Brain pericyte (primary cell): ENCODE data around the gene MSANTD4.
A peak's percentile ranks its signal among the peaks of the same experiment; 100 is the strongest.
"Not testable (repeated sequence)": the region's sequence is repeated elsewhere in the genome, so short reads cannot be mapped to it uniquely, and the experiment has no call there.

ENCODE experiments used
- DNase-seq: peaks from one replicate; pipeline ENCODE4 v3.0.0-alpha.2; 2012; ENCODE audit warnings: low read depth, low spot score

The MSANTD4 gene

GRCh38 chr11:106021967-106022794 lies at the start of gene MSANTD4:
TSS of gene MSANTD4 (minus strand) at chr11:106022240. CDS start at chr11:106010917, 11,323 bp downstream.
- peak; percentile 98 for DNase-seq

DNA sequence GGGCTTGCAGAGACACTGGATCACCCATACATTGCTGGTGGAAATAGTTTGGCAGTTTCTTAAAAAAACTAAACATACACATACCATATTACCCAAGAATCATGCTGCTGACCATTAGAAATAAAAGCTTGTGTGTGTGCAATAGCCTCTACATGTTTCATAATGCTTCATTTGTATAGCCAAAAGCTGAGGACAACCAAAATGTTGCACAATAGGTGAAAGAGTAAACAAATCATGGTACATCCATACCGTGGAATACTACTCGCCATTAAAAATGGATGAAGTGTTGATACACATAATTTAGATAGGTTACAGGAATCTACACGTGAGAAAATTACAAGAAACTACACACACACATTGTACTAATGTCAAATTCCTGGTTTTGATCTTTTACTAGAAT lies 48.6 kb upstream of the MSANTD4 start:
- no peak for DNase-seq

GRCh38 chr11:106063009-106063408 lies 41.0 kb upstream of the MSANTD4 start:
- DNase-seq, result no peak

- DNase-seq, result no peak
These were observed 40.2 kb upstream of the MSANTD4 start for GRCh38 chr11:106061954-106062949.

DNA sequence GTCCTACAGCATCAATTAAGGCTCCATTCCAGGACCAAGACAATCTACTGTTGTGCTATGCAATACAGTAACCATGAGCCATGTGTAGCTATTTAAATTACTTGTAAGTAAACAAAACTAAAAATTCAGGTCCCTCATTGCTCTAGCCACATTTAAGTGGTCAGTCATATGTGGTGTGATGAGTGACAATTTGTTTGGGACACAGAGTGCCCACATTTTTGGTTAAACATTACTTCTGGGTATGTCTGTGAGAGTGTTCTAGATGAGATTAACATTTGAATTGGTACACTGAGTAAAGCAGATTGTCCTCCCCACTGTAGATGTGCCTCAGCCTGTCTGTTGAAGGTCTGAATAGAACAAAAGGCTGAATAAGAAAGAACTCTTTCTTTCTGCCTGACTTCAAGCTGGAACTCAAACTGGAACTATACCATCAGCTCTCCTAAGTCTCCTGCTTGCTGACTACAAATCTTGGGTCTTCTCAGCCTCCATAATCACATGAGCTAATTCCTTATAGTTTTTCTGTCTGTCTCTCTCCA lies 39.3 kb upstream of the MSANTD4 start:
- no peak for DNase-seq

DNA sequence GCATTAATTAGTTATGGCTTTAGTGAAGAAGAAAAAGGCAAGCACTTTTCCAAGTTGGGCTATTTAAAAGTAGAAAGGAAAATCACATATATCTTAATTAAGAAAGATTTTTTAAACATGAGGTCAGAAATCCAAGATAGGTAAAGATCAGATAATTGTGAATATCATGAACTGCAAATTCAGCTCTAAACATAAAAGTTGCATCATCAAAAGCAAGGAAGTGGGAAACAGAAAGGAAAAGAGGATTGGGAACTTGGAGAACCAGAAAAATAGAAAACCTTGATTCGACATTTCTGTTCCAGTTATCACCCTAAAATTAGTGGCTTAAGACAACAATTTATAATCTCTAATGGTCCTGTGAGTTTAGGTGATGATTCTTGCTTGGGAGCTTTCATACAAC lies 37.6 kb upstream of the MSANTD4 start:
- DNase-seq, result no peak

GRCh38 chr11:106058377-106058776 lies 36.3 kb upstream of the MSANTD4 start:
- DNase-seq, result not testable (repeated sequence)

- no peak for DNase-seq
These were observed 29.1 kb upstream of the MSANTD4 start for GRCh38 chr11:106051103-106051502.

DNA sequence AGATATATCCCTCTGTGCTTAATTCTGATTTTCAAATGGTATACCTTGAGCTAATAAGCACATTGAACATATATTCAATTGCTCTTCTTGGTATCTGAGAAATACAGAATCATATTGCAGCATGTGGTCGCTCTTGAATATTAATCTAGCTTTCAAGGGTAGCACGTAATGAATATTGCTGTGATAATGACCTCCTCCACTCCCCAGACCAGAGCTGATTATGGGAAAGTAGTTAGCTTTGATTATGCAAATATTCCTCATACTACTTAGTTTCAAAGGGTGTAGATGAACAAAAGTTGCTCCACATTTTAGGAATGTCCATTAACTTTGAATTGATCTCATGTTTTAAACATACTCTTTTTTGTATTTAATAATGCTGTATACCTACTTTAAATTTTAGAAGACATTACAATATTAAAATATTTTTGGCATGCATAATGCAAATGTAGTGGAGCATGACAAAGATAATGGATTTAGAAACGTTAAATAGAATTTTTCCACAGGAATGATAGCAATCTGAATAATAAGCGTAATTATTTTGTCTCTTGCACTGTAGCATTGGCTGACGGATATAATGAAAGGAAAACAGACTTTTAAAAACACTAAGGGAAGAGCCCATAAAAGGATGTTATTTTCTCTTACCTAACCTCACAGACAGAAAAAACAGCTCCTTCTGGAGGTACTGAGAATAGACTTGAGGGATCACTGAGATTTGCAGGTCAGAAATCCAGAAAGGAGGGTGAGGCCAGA lies 27.9 kb upstream of the MSANTD4 start:
- no peak for DNase-seq

DNA sequence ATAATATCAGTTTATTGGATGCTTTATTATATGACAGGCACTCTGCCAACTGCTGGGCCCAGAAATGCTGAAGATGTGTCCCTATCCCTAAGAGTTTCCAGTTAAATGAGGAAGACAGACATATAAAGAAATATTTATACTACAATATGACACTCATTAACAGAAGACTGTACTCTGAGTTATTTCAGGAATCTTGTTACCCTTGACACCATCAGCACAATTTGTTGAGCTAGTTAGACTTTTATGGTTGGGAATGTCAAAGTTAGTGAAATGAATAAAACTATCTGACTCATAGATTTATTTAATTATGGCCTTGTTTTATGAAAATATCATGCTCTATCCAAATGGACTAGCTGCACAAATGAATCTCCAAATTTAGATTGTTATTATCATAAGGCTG lies 25.6 kb upstream of the MSANTD4 start:
- DNase-seq, result no peak

DNA sequence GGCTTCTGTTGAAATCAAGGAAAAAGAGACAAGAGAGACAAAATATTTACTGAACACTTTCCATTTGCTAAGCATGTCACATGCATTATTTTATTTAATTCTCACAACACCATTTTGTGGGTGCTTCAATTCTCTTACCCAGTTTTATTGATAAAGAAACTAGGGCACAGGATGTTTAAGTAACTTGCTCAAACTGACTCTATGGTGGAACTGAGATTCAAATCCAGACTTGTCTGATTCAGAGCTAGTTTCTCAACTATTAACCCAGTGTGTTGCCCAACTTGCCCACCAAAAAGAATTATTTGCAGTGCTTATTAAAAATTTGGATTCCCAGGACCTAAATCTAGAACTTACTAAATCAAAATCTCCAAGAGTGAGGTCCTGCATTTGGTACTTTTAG lies 21.5 kb upstream of the MSANTD4 start:
- DNase-seq, result no peak

DNA sequence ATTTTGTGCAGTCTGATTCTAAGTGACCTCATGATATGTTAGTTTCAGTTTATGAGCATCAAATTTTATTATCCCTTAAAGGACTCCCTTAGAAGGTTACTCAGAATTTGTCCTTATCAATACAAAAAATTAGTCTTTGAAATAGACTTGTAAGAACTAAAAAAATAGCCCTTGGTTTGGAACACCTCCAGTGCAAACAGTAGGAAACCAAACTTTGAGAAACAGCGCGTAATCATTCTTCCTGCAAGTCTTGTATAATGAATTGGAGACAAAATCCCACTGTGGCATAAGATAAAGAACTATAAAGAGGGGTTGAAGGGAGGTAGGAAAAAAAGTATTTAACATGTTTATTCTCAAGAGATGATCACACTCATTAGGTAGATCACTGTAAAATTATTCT lies 10.8 kb upstream of the MSANTD4 start:
- no peak for DNase-seq

DNA sequence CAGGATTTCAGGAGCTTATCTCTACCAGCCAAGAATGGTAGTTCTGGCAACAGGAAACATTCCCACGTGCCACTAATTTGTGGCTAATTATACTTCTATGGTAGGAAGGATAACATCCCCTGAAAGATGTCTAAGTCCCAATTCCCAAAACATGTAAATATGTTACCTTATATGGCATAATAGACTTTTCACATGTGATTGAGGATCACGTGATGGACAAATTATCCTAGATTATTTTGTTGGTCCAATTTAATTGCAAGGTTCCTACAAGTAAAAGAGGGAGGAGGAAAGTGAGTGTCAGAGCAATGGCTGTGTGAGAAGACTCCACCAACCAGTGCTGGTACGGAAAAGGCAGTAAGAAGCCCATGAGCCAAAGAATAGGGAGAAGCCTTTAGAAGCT lies 9.9 kb upstream of the MSANTD4 start:
- no peak for DNase-seq

- no peak for DNase-seq
These were observed 9.3 kb upstream of the MSANTD4 start for GRCh38 chr11:106031202-106031810.

DNA sequence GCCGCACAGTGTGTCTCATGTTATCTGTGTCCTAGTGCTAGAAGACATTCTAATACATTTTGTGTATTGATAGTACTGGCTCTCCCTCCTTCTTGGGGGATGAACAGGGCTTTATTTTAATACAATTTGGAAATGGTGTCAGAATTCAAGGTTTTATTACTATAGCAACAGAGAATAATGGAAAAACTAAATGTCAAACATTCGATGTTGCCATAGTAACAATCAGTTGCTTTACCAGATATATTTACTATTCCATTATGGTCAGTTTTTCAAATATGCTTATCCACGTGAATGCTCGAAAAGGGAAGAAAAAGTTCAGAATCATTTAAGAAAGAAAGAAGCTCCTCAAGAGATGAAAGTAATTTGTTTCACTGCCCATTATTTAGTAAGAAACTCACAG lies 8.6 kb upstream of the MSANTD4 start:
- no peak for DNase-seq

DNA sequence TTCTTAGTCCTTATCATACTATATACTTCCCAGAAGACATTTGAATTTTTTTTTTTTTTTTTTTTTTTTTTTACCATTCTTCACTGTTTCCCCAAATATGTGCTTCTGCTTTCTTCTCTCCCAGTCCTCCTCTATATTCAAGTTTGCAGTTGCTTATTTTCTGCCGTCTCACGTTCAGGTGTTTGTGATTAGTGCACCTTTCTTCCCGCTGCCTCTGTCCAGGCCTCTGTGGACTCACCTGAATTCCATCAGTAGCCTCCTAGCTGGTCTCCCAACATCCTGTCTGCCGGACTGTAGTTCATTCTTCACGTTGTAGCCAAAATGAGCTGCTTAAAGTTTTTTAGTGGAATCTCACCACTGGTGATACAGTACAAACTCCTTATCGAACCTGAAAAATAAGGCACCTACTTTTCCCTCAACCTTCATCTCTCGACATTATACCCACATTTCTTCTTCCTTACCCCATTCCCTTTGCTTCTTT lies 795 bp upstream of the MSANTD4 start:
- DNase-seq, result no peak

DNA sequence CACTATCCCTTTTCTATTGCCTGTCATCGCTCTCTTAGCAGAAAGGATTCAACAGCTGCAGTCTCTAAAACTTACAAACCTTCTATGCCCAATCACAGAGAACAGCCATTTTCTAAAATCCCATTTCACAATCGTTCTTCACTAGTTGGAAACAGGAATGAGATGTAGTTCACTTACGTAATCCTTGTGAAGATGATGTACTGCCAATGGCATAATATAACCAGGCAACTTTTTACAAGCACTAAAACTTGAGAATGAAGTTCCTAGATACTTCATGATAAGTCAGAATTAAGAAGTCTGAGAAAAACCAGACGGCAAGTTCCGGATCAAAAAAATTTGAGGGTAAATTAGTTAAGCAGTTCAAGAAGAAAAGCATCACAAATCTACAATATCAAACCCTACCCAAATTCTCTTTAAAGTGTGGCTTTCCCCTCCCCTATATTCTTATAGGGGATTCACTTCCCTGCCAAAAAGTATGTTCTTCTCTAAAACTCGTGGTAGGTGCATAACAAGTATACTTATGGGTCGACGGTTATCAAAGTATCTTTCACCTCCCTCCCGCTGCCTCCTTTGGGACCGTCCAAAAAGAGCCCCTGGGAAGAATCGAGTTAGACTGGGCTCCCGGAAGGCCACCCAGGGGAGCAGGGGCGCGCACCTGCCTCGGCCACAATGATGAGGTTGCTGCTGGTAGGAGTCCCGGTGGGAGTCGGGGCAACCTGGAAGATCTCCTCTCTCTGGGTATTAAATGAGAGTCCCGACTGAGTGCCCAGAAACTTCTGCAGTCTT lies 666 bp downstream of the MSANTD4 start:
- DNase-seq, result no peak

DNA sequence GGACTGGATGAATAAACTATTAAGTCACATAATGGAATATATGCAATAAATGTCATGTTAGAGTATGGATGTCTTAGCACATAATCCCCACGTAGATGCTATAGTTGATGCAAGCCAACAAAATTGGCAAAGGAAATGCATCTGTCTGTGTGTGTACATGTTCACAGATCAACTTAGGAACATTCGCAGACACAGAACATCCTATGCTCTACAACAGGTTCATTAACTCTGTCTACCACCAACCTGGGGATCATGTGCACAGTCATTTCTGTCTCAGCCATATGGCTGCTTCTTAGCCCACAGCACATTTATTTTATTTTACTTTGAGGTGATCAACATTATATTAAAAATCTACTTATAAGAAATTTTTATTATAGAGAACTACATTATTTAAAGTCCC lies 4.9 kb downstream of the MSANTD4 start:
- no peak for DNase-seq

DNA sequence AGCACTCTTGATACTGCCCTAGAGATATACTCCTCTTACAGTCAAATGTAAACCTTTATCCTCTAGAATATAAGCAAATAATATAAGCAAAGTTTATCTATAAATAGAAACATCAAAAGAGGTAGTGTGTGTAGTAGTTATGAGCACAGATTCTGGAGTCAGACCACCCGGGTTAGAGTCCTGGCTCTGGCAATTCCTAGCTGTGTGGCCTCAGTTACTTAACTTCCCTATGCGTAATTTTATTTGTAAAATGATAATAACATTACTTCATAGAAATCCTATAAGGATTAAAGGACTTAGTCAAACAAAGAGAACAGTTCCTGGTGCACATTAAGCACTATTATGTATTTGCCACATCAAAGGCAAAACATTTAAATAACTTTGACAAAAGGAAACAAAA lies 7.0 kb downstream of the MSANTD4 start:
- no peak for DNase-seq

DNA sequence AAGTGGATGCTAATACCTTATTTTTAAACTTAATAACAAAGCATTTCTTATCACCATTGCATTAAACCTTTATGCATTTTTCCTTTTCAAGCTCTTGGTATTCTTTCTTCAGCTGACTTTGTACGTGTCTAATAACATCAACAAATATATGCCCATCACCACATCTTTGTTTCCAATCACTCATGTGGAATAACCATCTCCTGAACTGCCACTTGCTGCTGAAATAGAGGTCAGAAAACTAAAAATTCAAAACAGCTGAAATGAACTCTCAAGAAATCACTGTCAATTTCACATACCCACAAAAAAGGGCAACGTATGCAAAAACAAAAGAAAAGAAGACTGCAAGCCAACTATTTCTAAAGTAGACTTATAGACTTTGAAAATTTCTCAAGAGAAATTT lies 7.4 kb downstream of the MSANTD4 start:
- DNase-seq, result no peak
